Measurements from ENCODE around the gene HBE1. TPM values are rescaled to one million over a fixed set of nuclear protein-coding genes. Genes with fewer than 3 reads are reported as not detected.
"Not testable (repeated sequence)": the region's sequence is repeated elsewhere in the genome, so short reads cannot be mapped to it uniquely, and the experiment has no call there.

The HBE1 gene
- total RNA-seq, 1 experiment from 2014 or later = not detected

DNA sequence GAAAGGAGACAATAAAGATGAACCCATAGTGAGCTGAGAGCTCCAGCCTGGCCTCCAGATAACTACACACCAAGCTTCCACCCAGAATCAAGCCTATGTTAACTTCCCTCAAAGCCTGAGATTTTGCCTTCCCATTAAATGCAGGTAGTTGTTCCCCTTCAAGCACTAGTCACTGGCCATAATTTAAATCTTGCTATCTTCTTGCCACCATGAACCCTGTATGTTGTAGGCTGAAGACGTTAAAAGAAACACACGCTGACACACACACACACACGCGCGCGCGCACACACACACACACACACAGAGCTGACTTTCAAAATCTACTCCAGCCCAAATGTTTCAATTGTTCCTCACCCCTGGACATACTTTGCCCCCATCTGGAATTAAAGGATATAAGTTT lies 21.2 kb downstream of the HBE1 start:
- WGBS (ENCODE audit: extremely low coverage, insufficient read length, low lambda C conversion rate) = no CpG with 5 or more reads among the region's 7 CpGs
- not testable (repeated sequence) for H3K14ac ChIP-seq (ENCODE audit: insufficient read depth, low read length); H2AK5ac ChIP-seq (ENCODE audit: insufficient read length, low read length); H3K79me1 ChIP-seq (ENCODE audit: insufficient read depth, low read depth, low read length, poor library complexity, severe bottlenecking); H2BK20ac ChIP-seq (ENCODE audit: low read depth, low read length, poor library complexity, severe bottlenecking); H3K9me3 ChIP-seq (ENCODE audit: control insufficient read depth, low read depth, low read length); H3K4me1 ChIP-seq (ENCODE audit: insufficient read depth, low read length); H3K4ac ChIP-seq (ENCODE audit: low read depth, low read length); H4K5ac ChIP-seq (ENCODE audit: insufficient read length, low read depth, low read length); H4K20me1 ChIP-seq (ENCODE audit: control insufficient read depth, insufficient read depth, insufficient read length); H3K4me3 Mint-ChIP-seq; H3K79me2 ChIP-seq (ENCODE audit: insufficient read depth, low read length); H3K56ac ChIP-seq (ENCODE audit: insufficient read length, low read depth, low read length); DNase-seq; H2AFZ ChIP-seq (ENCODE audit: low read length); H3K9me3 Mint-ChIP-seq; H3K27me3 ChIP-seq (ENCODE audit: insufficient read depth, low read length); H2BK12ac ChIP-seq (ENCODE audit: insufficient read length, low read depth, low read length); H4K91ac ChIP-seq (ENCODE audit: insufficient read length, low read depth, low read length); H3K23me2 ChIP-seq (ENCODE audit: insufficient read length, low read depth, low read length, poor library complexity, severe bottlenecking); H2BK15ac ChIP-seq (ENCODE audit: low read depth, low read length); H2BK120ac ChIP-seq (ENCODE audit: low read depth, low read length, poor library complexity, severe bottlenecking); H3K23ac ChIP-seq (ENCODE audit: insufficient read length, low read depth, low read length); H3K18ac ChIP-seq (ENCODE audit: insufficient read length, low read depth, low read length); H2BK5ac ChIP-seq (ENCODE audit: insufficient read length, low read length); H3K9ac ChIP-seq (ENCODE audit: extremely low read depth, insufficient read length, low read length); H3K36me3 Mint-ChIP-seq (ENCODE audit: insufficient read depth in 1 of 3, low read depth in 3 of 3); H3K4me1 Mint-ChIP-seq; H4K8ac ChIP-seq (replicated peaks; ENCODE audit: insufficient read length, low read depth, low read length); H3K4me2 ChIP-seq (ENCODE audit: insufficient read depth, insufficient read length, low read length); H3K27ac ChIP-seq (ENCODE audit: insufficient read length, low read depth, low read length); H3T11ph ChIP-seq (ENCODE audit: low read length)
- Mint-ChIP-seq H3K27me3 (ENCODE audit: low read depth) (peaks cover 14% of the 10 kb centered on the region; the same call in 1 of the 2 replicates), H3K27ac (peak overlapping the region in 1 of 3 experiments; percentile 19; a peak in 1 of 7 replicates)

Data from H9 (cell line).